HG02642 (cell line): ENCODE results near the gene ZNF565.
"Not testable (repeated sequence)": the region's sequence is repeated elsewhere in the genome, so short reads cannot be mapped to it uniquely, and the experiment has no call there.

Experiments used
- ATAC-seq: cut with Tn5 transposase; IDR thresholded peaks from one replicate; pipeline ENCODE4 v1.9.1; 2021; ENCODE audit warnings: mild to moderate bottlenecking; ENCODE audit not compliant: unreplicated experiment, poor library complexity

Gene ZNF565

GRCh38 chr19:36214386-36215275 is at the start of gene ZNF565, which contains the start of gene ZNF146:
ZNF565 (minus strand) TSS chr19:36214665; CDS start chr19:36201985, 12,680 bp downstream.
ZNF146 (plus strand) TSS chr19:36215106; CDS start chr19:36236441, 21,335 bp downstream.
- peak; percentile 92 for ATAC-seq

GRCh38 chr19:36259211-36259610 is 44.7 kb upstream of the ZNF565 start:
- ATAC-seq = no peak

GRCh38 chr19:36258028-36258875 is 43.8 kb upstream of the ZNF565 start:
- ATAC-seq = no peak

GRCh38 chr19:36257520-36257876 is 43.0 kb upstream of the ZNF565 start:
- no peak for ATAC-seq

- ATAC-seq = no peak
Observed at GRCh38 chr19:36256853-36257519, 42.5 kb upstream of the ZNF565 start.

- no peak for ATAC-seq
Observed at GRCh38 chr19:36256064-36256463, 41.6 kb upstream of the ZNF565 start.

- ATAC-seq = no peak
Observed at GRCh38 chr19:36255316-36255715, 40.9 kb upstream of the ZNF565 start.

GRCh38 chr19:36254848-36255247 is 40.4 kb upstream of the ZNF565 start:
- ATAC-seq = no peak

- no peak for ATAC-seq
Observed at GRCh38 chr19:36252047-36252446, 37.6 kb upstream of the ZNF565 start.

GRCh38 chr19:36246006-36246481 is 31.6 kb upstream of the ZNF565 start:
- ATAC-seq = no peak

GRCh38 chr19:36245210-36246005 is 30.9 kb upstream of the ZNF565 start:
- no peak for ATAC-seq

- no peak for ATAC-seq
Observed at GRCh38 chr19:36244066-36244465, 29.6 kb upstream of the ZNF565 start.

- ATAC-seq = no peak
Observed at GRCh38 chr19:36236946-36237310, 22.5 kb upstream of the ZNF565 start.

- no peak for ATAC-seq
Observed at GRCh38 chr19:36236304-36236945, 22.0 kb upstream of the ZNF565 start.

GRCh38 chr19:36233626-36234025 is 19.2 kb upstream of the ZNF565 start:
- ATAC-seq = not testable (repeated sequence)

- ATAC-seq = no peak
Observed at GRCh38 chr19:36225219-36225892, 10.9 kb upstream of the ZNF565 start.

- ATAC-seq = no peak
Observed at GRCh38 chr19:36222503-36222902, 8.0 kb upstream of the ZNF565 start.

- no peak for ATAC-seq
Observed at GRCh38 chr19:36221474-36221873, 7.0 kb upstream of the ZNF565 start.
